Stimulated activated CD8-positive, alpha-beta memory T cell treated with anti-CD3 and anti-CD28 coated beads, Interleukin-4, amount 100 ng/mL, for 1 hour (primary cell): ENCODE data around the gene SLC22A15.
"Not testable (repeated sequence)": the region's sequence is repeated elsewhere in the genome, so short reads cannot be mapped to it uniquely, and the experiment has no call there.

Source experiments
- DNase-seq, 2 donors: peaks; one replicate each; pipeline ENCODE4 v3.0.0-alpha.2; 2020; ENCODE audit warnings: low read depth in 2 of 2, low spot score in 1 of 2

Gene SLC22A15

GRCh38 chr1:116031302-116031835 is 55.1 kb downstream of the SLC22A15 start:
- DNase-seq = no peak

GRCh38 chr1:116033322-116033721 is 57.0 kb downstream of the SLC22A15 start:
- no peak for DNase-seq

- DNase-seq = no peak
These were observed 59.9 kb downstream of the SLC22A15 start for GRCh38 chr1:116036255-116036654.

GRCh38 chr1:116038679-116039078 is 62.4 kb downstream of the SLC22A15 start:
- no peak for DNase-seq

GRCh38 chr1:116044071-116044470 is 67.8 kb downstream of the SLC22A15 start:
- no peak for DNase-seq

- not testable (repeated sequence) for DNase-seq
These were observed 70.6 kb downstream of the SLC22A15 start for GRCh38 chr1:116046933-116047332.

- DNase-seq = not testable (repeated sequence)
These were observed 75.6 kb downstream of the SLC22A15 start for GRCh38 chr1:116051896-116052295.

GRCh38 chr1:116062201-116062600 is 85.9 kb downstream of the SLC22A15 start:
- DNase-seq = no peak

- no peak for DNase-seq
These were observed 88.3 kb downstream of the SLC22A15 start for GRCh38 chr1:116064616-116065015.

GRCh38 chr1:116066868-116067565 is 90.7 kb downstream of the SLC22A15 start:
- DNase-seq = no peak

- DNase-seq = no peak
These were observed 91.2 kb downstream of the SLC22A15 start for GRCh38 chr1:116067566-116067890.

GRCh38 chr1:116075575-116075974 is 99.3 kb downstream of the SLC22A15 start:
- no peak for DNase-seq

- no peak for DNase-seq
These were observed 99.7 kb downstream of the SLC22A15 start for GRCh38 chr1:116075990-116076389.

- no peak for DNase-seq
These were observed 100.5 kb downstream of the SLC22A15 start for GRCh38 chr1:116076831-116077230.

GRCh38 chr1:116078699-116079223 is 102.4 kb downstream of the SLC22A15 start:
- DNase-seq = no peak

- no peak for DNase-seq
These were observed 111.3 kb downstream of the SLC22A15 start for GRCh38 chr1:116087628-116088027.

GRCh38 chr1:116089870-116090269 is 113.6 kb downstream of the SLC22A15 start:
- DNase-seq = no peak

GRCh38 chr1:116091083-116091482 is 114.8 kb downstream of the SLC22A15 start:
- no peak for DNase-seq

- DNase-seq = no peak
These were observed 116.6 kb downstream of the SLC22A15 start for GRCh38 chr1:116092752-116093489.

- DNase-seq = no peak
These were observed 118.7 kb downstream of the SLC22A15 start for GRCh38 chr1:116095027-116095426.

- no peak for DNase-seq
These were observed 119.8 kb downstream of the SLC22A15 start for GRCh38 chr1:116096013-116096618.

- DNase-seq = no peak
These were observed 121.3 kb downstream of the SLC22A15 start for GRCh38 chr1:116097626-116098025.
